GM19023 (cell line): ENCODE results near the gene DENND1A.
"Not testable (repeated sequence)": the region's sequence is repeated elsewhere in the genome, so short reads cannot be mapped to it uniquely, and the experiment has no call there.

Experiments used
- ATAC-seq: cut with Tn5 transposase; IDR thresholded peaks from one replicate; pipeline ENCODE4 v1.9.1; 2021; ENCODE audit warnings: mild to moderate bottlenecking, moderate library complexity; ENCODE audit not compliant: unreplicated experiment

Gene DENND1A

DNA sequence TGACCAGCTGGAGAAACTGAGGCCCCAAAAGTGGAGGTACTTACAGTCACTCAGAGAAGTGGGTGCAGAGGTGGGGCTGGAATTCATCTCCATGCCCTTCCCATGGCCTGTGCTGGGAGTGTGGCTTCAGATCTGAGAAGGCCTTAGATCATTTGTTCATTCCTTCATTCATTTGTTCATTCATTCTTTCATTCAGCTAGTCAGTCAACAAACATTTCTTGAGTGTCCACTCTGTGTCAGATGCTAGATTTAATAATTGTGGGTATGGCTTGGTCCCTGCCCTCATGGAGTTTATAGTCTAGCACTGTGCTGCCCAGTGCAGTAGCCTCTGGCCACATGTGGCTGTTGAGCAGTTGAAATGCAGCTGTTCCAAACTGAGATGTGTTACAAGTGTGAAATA is 593.0 kb downstream of the DENND1A start:
- ATAC-seq, result no peak

- no peak for ATAC-seq
These were observed 593.5 kb downstream of the DENND1A start for GRCh38 chr9:123336449-123336848.

GRCh38 chr9:123335986-123336329 is 594.0 kb downstream of the DENND1A start:
- no peak for ATAC-seq

DNA sequence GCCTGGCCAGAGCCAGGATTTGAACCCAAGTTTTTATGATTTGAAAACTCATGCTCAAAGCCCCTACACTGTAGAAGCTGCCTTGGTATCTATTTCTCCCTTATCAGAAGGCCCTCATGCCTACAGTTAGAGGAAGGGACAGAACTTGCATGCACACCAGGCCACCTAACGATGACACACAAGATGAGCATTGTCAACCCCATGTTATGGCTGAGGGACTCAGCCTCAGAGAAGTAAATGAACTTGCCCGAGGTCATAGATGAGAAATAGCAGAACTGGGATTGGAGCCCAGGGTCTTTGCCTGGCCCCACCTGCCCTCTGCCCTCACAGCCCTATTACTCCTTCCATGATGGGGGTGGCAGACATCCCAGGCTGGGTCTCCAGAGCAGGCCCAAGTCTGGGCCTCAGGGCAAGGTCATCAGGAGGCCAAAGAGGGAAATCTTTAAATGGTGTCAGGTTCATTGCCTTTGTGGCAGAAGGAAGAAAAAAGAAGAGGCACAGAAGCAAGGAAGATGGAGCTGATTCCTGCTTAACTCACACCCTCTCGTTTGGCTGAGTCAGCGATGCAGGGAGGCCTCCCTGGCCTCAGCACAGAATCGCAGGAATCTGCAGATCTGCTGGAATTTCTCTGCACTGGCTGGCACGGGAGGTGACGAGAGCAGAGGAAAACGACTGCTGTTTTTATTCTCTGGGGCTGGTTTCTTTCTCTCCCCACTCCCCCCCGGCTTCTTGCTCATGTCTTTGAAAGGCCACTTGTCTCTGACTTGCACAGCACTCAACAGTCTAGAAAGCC is 594.5 kb downstream of the DENND1A start:
- no peak for ATAC-seq

- no peak for ATAC-seq
These were observed 595.3 kb downstream of the DENND1A start for GRCh38 chr9:123334639-123335038.

GRCh38 chr9:123333058-123333669 is 596.8 kb downstream of the DENND1A start:
- ATAC-seq, result not testable (repeated sequence)

- ATAC-seq, result no peak
These were observed 598.4 kb downstream of the DENND1A start for GRCh38 chr9:123331346-123332060.
